Stimulated activated CD4-positive, alpha-beta T cell treated with anti-CD3 and anti-CD28 coated beads, Interleukin-4, amount 100 ng/mL, for 4 hours (primary cell): ENCODE results near the gene OR2V2.
"Not testable (repeated sequence)": the region's sequence is repeated elsewhere in the genome, so short reads cannot be mapped to it uniquely, and the experiment has no call there.

ENCODE experiments used
- DNase-seq, 2 experiments: peaks; one replicate each; pipeline ENCODE4 v3.0.0-alpha.2; 2020

OR2V2 gene

DNA sequence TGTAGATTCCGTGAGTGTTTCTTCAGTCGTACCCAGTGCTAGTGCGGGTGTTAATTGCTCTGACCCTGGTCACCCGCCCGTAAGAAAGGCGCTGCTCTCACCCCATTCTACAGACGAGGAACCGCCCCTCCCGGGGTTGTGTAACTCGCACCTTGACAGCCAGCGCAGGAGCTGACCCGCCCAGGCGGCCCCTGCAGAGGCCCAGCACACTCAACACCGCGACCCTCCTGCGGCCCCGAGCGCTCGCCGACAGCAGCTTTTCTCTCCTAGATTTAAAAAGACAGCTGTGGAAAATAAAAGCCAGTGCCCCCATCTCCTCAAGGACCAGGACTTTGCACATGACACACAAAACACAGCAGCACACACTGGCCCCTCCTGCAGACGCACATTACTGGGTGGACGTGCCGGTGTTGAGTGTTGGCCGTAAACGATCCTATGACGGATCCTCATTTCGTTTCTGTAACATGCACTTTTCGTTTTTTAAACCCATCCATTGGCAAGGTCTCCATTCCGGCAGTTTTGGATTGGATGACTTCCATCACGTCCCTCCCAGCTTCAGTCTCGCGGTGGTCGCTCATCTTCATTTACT lies 22.9 kb downstream of the OR2V2 start:
- DNase-seq, result no peak

DNA sequence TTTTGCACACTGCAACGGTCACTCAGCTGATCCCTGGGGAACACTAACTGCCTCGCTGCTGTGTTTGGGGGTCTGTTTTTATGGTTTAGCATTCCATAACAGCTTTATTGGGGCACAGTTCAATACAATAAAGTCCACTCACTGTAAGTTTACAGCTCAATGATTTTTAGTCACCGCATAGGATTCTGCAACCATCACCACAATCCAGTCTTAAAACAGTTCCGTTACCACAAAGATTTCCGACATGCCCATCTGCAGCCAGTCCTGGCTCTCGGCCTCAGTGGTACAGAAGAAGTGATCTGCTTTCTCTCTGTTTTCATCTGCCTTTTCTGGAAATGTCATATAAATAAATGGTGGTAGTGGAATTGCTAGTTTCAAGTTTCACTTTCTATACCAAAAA lies 23.6 kb downstream of the OR2V2 start:
- DNase-seq, result no peak

DNA sequence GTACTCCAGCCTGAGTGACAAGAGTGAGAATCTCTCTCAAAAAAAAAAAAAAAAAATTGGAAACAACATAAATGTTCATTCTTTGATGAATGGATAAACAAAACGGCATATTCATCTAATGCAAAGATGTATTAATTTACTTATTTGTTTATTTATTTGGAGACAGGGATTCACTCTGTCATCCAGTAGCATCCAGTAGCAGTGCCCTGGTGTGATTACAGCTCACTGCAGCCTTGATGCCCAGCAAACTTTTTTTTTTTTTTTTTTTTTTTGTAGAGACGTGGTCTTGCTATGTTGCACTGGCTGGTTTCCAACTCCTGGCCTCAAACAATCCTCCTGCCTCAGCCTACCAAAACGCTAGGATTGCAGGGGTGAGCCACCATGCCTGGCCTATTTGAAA lies 24.4 kb downstream of the OR2V2 start:
- no peak for DNase-seq

DNA sequence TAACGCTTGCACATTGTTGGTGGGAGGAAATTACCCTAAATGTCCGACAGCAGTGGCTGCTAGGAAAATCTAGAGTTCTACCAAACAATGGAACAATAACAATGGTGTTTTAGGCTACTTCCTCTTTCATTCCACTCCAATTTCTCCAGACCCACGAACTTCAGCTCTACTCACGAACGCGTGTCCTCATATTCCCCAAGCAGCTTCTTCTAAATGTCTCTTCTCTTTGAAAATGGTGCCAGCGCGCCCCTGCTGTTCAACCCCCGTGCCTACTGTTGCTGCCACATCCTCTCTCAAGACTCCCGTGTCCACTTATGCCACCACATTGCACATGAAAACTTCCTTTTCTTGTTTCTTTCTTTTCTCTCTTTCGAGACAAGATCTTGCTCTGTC lies 25.6 kb downstream of the OR2V2 start:
- DNase-seq, result no peak

DNA sequence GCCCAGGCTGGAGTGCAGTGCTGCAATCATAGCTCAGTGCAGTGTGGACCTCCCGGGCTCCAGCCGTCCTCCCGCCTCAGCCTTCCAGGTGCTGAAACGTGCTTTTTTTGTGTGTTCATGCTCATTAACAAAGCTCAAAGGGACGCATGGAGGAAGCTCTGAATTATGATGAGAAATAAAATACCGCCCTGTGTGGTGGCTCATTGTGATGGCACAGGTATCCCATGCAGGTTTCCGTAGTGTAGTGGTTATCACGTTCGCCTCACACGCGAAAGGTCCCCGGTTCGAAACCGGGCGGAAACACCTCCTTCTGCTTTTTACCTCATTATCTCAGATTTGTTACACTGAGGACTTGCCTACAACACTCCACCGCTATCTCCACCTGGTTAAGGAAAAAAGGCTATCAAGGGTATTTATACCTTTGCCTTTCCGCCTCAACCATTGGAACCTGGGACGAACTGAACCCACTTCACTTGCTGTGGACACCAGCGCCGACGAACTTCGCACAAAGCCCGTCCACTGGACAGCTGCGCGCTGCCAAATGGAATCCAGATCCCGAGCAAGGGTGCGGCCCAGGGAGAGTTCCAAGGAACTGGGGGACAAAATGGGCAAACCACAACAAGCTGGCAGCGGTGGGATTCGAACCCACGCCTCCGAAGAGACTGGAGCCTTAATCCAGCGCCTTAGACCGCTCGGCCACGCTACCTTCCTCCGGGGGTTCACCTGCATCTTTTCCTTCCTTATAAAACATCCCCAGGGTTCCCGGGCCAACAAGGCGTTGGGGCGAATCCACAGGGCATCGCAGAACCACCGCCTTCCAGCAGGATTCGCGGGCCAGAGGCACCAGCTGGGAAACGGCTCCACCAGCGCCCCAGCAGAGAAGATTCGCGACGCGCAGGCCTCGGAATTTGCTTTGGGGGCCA lies 26.3 kb downstream of the OR2V2 start:
- DNase-seq, result peak; percentile 65 to 72

DNA sequence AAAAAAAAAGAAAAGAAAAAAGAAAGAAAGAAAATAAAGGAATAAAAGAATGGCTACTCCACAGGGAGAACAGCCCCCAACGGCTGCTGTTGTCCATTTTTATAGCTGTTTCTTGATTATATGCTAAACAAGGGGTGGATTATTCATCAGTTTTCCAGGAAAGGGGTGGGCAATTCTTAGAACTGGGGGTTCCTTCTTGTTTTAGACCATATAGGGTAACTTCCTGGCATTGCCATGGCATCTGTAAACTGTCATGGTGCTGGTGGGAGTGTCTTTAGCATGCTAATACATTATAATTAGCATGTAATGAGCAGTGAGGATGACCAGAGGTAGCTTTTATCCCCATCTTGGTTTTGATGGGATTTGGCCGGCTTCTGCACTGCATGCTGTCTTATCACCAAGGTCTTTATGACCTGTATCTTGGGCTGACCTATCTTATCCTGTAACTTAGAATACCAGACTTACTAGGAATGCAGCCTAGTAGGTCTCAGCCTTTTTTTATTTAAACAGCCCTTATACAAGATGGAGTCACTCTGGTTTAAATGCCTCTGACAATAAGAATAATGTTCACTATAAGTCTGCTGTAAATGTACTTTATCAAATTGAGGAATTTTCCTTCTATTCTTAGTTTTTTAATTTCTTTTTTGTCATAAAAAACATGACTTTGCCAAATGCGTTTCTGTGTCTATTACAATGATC lies 29.0 kb downstream of the OR2V2 start:
- DNase-seq, result no peak

DNA sequence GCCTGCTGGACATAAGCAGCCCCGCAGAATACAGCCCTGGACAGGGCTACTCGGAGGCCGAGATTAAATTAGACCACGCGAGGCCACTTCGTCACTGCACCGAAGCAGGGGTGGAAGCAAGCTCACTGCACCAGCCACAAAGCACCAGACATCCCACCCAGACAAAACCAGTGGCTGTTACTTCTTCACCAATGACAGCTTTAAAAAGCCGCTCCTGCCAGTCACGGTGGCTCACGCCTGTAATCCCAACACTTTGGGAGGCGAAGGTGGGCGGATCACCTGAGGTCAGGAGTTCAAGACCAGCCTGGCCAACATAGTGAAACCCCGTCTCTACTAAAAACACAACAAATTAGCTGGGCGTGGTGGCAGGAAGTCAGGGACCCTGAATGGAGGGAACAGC lies 30.2 kb downstream of the OR2V2 start:
- not testable (repeated sequence) for DNase-seq

DNA sequence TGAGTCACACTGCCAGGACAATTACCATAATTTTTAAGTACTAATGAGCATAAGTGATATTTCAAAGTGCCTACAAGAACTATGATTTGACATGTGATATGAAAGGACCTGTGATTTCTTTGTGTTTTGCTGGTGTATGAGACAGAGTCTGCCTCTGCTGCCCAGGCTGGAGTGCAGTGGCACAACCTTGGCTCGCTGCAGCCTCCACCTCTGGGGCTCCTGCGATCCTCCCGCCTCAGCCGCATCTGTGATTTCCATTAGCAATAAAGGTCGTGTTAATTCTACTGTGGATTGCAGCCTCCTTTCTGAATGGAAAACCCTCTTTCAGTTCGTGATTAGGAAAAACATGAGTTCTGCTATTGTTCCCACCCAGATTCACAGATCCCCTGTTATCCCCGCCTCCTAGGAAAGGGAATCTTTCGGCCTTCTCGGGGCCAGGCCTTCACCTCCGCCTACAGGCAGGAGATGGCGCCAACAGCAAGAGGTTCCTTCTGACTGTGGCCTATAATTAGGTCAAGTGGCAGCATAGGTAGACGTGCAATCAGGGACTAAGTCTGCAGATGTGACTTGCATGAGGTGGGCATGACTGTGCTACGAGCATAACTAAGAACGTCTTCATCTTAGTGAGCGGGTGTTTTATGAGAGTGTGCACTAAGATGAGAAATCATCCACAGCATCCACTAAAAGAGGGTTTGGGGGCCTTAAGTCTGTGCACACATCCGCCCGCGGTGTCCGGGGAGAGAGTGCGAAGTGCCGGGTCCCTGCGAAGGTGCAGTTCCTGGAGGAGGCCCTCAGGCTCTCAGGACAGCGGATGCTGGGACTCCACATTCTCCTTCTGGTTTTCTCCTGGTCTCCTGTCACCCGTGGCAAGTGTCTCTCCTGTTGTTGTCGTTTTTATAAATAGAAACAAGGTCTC lies 34.5 kb downstream of the OR2V2 start:
- DNase-seq, result peak; percentile 34 to 58

DNA sequence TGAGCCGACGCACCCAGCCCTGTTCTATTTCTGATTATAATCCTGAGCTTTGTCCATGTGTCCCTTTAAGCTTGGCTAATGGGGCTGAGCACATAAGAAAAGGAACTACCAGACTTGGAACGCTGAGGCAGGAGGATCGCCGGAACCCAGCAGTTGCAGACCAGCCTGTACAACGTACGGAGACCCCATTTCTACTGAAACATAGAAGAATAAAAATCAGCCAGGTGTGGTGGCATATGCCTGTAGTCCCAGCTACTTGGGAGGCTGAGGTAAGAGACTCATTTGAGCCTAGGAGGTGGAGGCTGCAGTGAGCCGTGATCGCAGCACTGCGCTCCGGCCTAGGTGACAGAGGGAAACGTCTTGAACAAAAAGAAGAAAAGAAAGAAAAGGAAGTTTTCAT lies 35.3 kb downstream of the OR2V2 start:
- DNase-seq, result no peak

DNA sequence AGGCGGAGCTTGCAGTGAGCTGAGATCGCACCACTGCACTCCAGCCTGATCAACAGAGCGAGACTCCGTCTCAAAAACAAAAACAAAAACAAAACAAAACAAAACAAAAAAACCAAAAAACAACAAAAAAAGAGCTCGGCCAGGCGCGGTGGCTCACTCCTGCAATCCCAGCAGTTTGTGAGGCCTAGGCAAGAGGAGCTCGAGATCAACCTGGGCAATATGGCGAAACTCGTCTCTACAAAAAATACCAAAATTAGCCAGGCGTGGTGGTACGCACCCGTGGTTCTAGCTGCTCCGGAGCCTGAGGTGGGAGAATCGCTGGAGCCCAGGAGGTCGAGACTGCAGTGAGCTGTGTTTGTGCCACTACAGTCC lies 37.4 kb downstream of the OR2V2 start:
- DNase-seq, result no peak

DNA sequence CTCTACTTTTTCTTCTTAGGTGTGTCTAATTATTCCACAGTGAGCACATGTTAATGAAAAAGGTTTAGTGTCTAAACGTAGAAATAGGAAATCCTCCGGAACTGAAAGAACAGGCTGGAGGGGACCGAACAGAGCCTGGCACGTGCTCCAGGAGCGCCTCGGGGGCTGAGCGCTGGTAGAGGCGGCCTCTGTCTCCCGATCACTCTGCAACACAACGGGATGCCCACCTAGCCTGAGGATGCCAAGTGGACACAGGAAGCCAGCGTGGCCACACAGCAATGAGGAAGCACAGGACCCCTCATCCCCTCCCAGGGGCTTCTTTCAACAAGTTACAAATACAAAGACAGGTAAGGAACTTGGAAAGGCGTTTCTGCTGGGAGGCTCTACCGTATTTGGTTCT lies 38.2 kb downstream of the OR2V2 start:
- no peak for DNase-seq

DNA sequence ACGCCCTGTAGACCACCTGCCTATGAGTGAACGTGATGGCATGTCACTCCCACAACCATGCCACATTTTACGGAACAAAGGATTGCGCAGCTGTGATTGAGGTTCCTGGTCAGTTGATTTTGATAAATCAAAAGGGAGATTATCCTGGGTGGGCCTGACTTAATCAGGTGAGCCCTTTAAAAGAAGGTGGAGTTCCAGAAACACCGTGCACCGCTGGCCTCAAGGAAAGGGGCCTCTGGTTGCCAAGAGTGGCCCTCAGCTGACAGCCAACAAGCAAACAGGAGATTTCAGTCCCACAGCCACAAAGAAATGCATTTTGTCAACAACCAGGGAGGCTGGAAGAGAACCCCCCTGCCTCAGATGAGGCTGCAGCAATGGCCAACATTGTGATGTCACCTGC lies 38.6 kb downstream of the OR2V2 start:
- DNase-seq, result no peak

DNA sequence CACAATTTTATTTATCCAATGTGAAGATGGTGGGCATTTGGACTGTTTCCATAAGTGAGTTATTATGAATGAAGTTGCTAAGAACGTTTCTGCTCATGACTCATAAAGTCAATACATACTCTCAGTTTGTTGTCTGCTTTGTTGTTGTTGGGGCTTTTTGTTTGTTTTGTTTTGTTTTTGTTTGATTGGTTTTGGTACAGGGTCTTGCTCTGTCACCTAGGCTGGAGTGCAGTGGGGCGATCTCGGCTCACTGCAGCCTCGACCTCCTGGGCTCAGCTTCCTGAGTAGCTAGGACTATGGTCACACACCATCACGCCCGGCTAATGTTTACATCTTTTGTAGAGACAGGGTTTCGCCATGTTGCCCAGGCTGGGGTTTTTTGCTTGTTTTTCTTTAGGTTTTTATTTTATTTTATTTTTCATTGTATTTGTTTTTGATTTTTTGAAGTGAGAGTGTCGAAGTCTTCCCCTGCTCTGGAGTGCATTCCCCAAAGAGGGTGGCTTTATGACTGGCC lies 39.7 kb downstream of the OR2V2 start:
- no peak for DNase-seq

DNA sequence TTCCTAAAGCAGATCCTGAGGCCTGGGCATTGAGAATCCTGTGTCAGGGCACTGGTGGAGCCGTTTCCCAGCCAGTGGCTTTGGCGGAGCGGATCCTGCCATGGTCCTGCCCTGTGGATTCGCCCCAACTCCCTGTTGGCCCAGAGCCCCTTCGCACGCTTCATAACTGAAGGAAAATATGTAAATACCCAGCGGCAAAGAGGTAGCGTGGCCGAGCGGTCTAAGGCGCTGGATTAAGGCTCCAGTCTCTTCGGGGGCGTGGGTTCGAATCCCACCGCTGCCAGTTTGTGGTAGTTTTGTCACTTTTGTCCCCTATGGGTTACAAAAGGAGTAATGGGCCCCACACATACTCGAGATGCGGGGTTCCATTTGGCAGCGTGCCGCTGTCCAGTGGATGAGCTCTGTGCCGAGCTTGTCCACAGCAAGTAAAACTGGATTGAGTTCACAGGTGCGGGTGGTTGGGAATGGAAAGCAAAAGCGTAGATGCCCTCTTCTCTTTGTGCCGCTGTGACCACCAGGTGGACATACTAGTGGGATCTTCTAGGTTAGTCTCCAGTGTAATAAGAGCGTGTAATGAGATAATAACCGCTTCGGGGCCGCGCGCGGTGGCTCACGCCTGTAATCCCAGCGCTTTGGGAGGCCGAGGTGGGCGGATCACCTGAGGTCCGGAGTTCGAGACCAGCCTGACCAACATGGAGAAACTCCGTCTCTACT lies 40.3 kb downstream of the OR2V2 start:
- peak; percentile 35 to 66 for DNase-seq

DNA sequence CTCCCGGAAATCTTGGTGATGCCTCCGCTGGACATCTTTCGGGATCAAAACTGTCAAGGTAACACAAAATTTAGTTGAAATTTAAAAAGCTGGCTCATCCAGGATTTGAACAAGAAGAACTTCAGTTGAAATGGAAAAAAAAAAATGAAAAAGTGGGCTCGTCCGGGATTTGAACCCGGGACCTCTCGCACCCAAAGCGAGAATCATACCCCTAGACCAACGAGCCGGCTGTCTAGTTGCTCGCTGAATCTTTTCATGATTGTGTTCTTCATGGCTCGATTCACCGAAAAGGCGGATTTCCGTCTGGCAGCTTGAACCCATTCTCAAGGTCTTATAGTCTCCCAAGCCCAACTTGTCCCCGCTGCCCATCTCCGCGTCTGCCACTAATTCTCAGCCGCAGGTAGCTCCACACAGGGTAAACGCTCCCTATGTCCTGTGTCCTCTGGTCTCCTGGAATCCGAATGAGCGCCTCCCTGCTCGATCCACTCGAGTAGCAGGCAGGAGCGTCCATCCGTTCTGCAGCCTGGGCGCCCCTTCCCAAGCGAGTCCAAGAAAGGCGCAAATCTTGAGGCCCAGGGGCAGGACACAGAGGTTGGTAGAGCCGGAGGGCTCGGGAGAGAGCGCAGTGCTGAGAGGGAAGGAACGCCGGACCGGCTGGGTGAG lies 41.4 kb downstream of the OR2V2 start:
- peak; percentile 76 for DNase-seq

DNA sequence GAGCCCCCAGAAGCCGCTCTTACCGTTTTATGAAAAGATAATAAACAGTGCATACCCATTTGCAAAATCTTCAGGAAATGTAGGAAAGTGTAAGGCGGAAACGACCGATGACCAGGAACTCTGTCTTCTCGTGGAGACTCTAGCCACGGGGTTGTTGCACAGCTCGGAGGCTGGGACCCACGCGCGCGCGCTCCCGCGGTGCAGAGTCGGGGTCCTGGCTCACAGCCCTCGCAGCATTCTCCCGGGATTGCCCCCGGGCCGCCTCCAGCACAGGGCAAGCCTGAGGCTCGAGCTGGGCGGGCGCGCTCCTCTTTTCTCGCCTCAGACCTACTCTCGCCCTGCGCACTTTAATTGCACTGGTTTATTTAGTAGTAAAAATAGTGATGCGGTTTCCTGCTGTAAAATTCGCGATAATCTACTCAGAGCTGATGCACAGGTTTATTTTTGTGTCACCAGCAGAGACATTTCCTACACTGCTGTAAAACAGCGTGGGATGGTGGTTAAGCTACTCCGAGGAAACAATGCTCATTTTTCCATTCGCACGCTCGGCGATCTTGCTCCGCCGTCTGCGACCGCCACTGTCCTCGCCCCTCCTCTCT lies 42.1 kb downstream of the OR2V2 start:
- peak; percentile 52 to 70 for DNase-seq

DNA sequence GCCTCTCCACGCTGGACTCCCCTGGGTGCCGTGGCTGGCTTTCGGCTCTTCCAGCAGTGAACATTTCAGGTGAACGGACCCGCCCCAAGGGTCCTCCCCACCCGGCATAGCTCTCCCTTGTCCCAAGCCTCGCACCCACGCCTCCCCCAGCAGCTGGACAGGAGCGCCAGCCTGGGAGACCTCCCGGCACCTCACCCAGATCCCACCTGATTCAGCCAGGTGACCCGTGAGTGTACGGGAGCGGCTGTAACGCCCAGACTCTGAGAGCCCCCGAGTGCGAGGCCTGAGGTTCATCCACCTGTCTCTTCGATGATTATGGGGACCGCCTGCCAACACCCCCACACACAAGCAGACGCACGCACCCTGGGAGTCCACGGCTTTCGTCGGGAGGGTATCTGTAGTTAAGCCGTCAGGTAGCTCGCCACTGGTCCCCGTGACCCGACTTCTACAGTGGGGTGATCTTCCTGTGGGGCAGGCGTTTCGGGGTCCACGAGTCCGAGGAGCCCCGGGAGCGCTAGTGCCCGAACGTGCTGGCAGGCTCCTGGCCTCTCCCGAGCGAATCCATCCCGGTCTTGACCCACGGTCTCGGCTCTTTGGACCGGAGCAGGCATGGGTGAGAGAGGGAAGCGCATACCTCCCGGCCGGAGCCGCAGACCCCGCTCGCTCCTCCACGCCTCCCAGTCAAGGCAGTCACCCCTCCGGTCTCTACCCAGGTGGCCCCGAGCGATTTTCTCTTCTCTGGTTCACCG lies 42.8 kb downstream of the OR2V2 start:
- peak; percentile 34 to 58 for DNase-seq

DNA sequence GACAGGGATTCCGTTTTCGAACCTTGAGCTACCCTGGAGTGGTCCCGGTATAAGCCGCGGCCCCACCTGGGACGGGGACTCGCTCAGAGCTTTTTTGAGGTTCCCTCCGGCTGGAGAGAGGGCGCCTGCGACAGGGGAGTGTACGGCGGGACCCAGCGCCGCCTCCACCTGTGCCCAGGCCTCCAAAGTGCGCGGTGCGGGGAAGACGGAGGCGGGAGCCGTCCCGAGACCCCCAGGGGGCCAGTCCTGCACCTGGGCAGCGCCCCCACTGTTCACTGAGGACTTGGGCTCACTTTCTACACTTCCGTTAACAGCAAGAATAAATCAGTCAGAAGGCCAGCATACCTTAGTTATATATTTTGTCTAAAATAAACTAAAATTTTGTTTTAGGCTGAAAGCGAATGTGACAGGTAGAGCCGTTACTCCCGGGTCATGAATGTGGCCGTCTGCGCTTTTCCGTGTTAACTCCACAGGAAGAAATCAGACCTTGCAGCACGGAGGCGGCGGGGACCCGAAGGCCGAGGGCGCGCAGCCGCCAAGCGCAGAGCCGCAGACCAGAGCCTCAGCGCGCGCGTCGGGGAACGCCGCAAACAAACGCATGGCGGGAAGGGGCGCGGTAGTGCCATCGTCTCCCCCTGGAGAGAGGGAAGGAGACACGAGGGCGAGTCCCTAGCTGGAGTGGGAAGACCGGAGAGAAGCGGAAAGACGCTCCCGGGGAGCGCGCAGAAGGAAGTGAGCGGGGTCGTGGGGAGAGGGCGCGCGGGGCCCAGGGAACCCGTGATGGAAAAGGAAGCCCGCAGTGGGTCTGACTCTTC lies 43.5 kb downstream of the OR2V2 start:
- DNase-seq, result peak; percentile 45 to 56
